GM21723 (cell line): ENCODE data around the gene GPD1.

ENCODE experiments used
- ATAC-seq: cut with Tn5 transposase; IDR thresholded peaks from one replicate; pipeline ENCODE4 v1.9.1; 2021; ENCODE audit warnings: mild to moderate bottlenecking, moderate library complexity; ENCODE audit not compliant: unreplicated experiment

GPD1 gene

DNA sequence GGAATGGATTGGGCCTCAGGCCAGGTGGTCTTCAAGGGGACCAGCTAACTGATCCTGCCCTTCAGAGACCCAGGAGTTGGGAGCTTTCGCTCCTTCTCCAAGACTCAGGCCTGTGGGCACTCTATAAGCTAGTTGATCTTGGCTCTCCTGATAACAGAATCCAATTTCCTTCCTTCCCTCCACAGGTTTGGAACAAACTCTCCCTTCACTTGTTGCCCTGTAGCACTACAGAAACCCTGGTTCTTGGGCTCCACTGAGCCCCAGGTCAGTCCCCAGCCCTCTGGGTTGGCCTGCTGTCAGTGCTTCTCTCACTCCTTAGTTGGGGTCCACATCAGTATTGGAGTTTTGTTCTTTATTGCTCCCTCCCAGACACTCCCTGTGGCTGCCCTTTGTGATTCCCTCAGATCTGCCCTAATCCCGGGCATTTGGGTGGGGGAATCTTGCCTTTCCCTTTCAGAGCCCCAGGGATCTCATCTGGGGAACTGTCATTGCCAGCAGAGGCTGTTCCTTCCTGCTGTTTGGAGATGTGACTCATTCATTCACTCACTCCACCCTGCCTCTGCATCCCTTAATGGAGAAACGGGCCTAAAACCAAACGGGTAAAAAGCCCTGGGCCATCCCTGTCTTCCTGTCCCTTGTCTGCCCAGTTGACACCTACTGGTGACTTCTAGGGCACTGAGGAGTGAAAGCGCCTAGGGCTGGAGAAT is 4.4 kb upstream of the GPD1 start:
- no peak for ATAC-seq

DNA sequence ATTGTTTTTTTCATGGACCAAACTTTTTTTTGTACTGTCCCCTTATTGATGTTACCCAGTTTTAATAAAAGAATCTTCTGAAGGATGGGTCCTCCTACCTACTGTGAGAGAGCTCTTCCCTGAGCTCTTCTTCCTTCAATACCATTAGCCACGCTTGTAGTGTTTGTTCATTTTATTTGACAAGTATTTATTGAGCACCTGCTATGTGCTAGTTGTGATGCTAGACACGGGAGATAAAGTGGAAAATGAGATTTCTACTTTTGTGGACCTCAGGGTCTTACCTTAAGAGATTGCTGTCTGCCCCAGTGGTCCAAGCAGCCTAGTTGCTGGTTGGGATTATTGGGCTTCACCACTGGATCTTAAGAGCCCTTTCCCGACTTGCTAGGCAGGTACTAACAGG is 3.2 kb upstream of the GPD1 start:
- no peak for ATAC-seq

DNA sequence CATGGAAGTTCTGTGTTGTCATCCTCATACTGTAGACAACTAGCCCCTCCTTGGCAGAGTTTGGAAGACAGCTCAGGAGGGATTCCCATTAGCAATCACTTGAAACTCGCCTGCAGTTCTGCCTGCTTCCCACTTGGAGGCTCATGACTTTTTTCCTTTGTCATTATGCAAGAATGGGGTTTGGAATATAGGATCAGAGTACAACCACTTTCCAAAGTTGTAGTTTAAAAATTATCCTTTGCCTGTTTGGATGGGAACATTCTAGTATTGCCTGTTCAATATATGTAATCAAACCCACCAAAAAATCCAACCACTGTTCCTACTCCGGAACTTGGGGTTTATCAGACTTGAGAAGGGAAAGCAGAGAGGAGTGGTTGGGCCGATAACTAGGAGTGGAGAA is 2.1 kb upstream of the GPD1 start:
- ATAC-seq: no peak

DNA sequence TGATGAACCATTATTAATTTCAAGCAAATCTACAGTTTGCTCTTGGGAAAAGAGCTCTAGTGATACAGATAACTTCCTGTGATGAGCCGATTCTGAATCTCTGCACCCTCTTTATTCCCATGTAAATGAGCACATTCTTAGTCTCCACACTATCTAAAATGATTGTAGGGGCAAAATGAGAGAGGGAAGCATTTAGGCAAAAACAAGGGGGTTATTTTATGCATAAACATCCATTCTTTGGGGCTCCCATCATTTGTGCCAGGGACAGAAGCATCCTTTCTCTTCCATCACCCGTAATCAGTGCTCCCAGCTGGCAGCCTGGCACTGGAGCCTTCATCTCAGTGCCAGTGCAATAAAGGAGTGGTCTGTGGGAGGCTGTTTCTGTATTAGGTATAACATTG is 1.7 kb upstream of the GPD1 start:
- no peak for ATAC-seq

DNA sequence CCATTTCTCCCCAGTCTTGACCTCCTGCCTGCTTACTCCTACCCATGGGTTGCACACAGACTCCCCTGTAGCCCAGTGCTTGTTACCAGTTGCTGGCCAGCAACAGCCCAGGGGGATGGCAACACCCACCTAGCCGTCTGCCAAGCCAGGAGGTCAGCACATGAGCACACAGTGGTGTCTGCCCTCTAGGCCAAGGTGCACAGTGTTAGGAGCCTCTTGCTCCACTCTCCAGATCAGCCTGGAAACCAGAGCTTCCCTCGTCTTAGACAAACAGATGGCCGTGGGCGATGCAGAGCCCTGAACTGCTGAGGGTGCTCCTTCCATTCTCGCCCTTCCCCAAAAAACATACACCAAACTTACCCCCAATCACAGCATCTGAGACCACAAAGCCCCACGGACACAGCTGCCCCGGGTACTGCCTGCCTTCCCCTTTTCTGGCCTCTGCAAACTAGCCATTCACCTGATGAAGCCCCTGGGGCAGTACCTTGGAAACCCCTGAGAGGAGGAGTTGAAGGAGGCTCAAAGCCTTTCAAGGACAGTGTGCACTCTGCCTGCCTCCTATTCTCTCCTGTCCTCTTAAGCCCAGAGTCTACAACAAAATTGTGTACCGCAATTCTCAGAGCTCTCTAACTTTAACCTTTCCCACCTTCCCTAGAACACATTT is 1.0 kb upstream of the GPD1 start:
- ATAC-seq: no peak

DNA sequence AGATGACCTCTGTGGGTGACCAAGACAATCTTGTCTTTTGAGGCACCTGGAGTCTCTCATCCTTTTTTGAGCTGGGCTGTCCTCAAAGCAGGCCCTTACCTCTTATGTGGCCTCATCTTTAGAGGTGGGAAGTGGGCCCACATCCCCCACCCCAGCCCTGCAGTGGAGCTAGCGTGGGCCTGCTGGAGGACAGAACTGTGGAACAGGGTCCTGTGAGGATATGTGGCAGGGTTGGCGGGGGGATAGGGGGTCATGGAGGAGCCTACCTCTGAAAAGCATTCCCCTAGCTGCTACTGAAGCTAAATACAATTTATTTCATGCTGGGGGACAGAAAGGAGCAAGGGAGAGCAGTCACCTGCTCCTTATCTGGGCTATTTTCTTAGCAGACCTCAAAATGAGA is 457 bp upstream of the GPD1 start:
- ATAC-seq: no peak

DNA sequence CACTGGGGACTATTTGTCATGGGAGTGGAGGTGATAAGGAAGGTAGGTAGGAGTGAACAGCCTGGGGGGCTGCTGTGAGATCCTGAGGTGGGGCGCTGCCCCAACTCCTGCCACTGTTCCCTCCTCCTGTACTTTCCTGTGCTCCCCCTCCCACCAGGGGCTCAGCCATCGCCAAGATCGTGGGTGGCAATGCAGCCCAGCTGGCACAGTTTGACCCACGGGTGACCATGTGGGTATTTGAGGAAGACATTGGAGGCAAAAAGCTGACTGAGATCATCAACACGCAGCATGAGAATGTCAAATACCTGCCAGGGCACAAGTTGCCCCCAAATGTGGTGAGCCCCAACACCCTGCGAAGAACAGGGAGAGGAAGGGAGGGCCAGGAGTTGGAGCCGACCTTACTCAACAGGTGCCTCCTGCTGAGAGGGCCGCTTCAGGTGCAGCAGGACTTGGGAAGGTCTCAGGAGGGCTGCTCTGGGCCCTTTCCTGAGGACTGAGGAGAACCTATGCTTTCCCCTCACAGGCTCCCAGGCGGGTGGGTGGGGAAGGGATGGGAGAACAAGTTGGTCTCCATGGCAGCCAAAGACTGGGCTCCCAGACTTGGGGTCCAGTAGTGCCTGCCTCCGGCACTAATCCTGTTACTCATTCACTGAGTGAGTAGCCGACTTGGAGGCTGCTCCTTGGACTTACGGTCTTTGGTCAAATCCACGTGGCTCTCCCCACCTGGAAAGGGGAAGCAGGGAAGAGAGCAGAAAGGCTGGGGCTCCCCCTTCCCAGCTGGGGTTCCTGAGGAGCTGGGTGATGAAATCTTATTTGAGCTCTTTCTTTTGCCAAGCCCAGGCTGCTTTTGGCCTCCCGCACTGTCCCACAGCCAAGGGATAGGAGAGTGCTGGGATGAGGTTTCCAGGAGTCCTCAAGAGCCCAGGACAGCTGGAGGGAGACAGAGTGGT is 884 bp downstream of the GPD1 start:
- ATAC-seq: no peak

DNA sequence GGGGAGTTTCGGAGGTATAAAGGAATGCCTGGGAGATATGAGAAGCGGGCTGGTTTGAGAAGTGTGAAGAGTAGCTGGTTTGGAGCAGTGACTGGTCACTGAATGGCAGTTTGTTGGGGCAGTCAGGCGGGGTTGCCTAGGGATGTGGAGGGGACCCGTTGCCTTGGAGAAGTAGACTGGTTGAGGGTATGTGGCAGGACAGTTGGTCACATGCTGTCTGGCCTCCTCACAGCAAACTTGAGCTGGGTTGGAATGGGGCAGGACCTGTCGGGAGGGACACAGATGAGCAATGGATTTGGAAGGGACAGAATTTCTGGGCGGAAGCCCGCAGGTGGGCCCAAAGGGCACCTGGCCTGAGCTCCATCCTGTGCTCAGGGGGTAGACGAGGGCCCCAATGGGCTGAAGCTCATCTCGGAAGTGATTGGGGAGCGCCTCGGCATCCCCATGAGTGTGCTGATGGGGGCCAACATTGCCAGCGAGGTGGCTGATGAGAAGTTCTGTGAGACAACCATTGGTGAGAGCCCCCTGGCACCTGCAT is 2.2 kb downstream of the GPD1 start:
- ATAC-seq: no peak

DNA sequence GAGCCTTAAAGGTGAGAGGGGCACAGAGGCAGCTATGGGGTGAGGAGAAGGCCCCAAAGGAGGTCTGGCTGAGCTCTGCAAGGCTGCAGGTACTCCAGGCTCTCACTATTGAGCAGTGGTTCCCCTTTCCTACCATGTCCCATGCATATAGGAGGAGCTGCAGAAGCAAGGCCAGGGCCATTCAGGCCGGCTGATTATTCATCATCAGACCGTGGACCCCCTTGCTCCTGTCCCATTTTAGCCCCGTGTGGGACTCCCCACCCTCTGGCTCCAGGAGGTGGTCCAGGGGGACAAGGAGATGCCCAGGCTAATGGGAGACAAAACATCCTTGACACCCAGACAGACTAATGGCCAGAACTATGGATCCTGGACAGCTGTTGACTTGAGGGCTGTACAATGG is 3.1 kb downstream of the GPD1 start:
- ATAC-seq: no peak

DNA sequence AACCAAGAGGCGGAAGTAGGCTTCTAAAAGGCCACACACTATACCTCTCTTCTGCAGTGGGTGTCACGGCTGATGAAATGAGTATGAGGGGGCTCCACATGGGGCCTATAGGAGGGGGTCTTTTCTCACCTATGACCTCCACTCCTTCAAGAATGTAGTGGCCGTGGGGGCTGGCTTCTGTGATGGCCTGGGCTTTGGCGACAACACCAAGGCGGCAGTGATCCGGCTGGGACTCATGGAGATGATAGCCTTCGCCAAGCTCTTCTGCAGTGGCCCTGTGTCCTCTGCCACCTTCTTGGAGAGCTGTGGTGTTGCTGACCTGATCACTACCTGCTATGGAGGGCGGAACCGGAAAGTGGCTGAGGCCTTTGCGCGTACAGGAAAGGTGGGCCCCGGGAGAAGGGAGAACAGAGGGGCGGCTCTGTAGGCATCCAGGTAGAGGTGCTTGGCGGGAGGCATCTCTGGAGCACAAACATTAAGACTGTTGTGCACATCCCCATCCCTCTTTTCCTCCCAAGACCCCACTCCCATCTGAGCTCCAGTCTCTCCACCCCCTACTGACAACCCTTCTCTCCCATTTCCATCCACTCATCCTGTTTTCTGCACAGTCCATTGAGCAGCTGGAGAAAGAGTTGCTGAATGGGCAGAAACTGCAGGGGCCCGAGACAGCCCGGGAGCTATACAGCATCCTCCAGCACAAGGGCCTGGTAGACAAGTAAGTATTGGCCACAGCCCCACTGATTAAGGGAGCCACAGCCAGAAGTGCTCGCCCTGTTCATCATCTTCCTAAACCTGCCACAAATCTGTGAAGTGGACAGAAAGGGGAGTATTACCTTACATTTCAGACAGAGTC is 3.8 kb downstream of the GPD1 start:
- ATAC-seq: no peak

DNA sequence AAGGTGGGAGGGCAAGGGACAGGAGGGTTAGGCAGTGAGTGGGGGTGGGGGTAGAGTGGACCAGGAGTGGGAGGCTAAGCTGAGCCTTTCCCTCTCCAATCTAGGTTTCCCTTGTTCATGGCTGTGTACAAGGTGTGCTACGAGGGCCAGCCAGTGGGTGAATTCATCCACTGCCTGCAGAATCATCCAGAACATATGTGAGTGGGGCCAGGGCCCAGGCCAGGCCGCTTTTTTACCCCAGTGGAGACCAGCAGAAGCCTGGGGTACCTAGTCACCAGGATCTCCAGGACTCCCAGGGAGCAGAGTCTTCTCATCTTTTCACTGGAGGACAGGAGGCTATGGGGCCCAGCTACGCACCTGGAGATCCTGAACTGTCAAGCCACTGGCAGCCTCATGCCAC is 5.5 kb downstream of the GPD1 start:
- no peak for ATAC-seq

DNA sequence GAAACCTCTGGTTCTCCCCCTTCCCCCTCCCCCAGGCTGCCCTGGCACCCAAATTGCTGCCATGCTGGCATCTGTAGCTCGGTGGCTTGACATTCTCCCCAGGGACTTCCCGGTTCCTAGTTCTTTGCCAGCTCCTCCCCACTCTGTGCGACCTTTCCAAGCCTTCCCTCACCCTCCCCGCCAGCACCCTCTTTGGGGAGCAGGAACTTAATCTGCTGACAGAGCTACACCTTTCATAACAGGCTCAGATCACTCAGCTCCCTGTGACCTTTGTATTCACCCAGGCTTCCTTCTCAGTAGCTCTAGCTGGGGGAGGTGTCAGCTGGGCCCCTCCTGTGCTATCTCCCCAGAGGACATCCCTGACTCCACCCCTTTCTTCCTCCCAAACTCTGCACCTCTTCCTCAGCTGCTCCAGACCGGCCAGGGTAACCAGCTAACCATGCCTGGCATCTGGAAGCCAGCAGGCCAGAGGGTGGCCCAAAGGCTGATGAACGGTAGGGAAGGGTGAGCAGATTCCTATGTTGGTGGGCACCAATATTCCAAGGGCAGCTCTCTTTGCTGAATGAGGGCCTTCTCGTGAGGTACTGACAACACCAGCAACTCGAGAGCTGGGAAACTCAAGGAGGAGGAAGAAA is 6.4 kb downstream of the GPD1 start:
- peak; percentile 15 for ATAC-seq

DNA sequence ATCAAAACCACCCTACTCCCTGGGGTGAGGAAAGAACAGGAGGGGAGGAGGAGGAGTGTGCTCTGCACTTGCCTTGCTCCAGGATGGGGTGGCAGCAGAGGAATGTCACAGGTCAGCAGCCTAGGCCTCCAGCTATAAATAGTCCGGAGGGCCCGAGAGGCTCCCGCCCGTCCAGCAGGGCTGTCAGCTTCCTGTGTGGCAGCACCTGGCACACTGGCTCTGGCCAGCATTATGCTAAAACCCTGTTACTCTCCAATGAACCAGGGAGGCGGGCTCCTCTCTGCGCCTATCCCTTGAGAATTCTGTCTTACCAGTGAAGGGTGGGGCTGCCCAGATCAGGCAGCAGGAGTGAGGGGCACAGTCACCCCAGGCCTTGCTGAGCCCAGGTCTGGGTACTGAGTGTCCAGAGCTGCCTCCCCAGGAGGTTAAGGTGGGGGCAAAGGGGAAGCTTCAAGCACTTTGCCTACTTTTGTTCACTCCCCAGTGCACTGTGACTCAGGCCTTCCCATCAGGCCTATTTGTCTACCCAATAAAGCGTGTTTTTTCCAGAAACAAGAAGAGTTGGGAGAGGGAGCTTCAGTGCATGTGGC is 7.0 kb downstream of the GPD1 start:
- ATAC-seq: no peak

DNA sequence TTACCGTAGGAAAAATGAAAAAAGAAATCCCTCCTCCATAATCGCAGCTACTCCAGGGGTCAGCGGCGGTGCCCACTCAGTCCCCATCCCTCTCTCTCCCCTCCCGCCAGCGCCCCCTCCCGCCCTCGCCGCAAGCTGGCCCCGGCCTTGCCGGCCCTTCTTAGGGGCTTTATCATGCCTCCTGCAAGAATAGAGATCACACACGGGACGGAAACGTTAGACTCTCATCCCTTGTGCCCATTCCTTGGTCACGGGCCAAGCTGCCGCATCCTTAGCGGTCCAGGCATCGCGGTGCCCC is 7.5 kb downstream of the GPD1 start:
- ATAC-seq: peak; percentile 7

DNA sequence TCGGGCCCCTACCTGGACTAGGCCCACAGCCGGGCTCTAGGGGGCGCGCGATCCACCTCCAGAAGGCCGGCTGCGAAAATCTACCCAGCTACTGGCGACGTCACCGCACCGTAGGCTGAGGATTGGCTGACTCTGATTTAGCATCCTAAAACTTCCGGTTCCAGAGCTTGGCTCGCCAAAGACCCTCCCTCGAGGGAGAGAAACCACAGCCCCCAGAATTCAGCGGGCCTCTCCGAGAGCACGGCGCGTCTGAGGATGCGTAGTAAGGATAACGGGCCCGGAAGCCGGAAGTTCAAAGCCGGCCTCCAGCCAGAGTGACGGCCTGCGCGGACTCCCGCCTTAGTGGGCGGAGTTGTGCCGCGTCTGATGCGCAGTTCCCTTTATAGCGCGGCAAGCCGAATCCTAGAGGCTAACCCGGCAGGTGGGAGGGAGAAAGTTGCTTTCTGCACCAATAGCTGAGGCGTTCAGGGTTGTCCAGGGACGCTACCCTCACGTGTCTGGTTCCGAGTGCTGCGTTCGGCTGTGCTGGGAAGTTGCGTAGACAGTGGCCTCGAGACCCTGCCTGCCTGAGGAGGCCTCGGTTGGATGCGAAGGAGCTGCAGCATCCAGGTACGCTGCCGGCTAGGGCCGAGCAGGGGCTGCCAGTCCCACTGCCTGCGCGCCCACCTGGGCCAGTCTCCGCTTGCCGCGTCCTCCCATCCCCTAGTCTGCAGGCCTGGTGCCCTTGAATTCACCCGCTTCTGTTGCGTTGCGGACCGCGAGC is 8.1 kb downstream of the GPD1 start, which contains the start of gene COX14:
COX14 (plus strand) TSS at position 544 of the 763 bp plus-strand sequence. CDS start 7,808 bp downstream, outside the sequence.
- peak; percentile 72 for ATAC-seq

DNA sequence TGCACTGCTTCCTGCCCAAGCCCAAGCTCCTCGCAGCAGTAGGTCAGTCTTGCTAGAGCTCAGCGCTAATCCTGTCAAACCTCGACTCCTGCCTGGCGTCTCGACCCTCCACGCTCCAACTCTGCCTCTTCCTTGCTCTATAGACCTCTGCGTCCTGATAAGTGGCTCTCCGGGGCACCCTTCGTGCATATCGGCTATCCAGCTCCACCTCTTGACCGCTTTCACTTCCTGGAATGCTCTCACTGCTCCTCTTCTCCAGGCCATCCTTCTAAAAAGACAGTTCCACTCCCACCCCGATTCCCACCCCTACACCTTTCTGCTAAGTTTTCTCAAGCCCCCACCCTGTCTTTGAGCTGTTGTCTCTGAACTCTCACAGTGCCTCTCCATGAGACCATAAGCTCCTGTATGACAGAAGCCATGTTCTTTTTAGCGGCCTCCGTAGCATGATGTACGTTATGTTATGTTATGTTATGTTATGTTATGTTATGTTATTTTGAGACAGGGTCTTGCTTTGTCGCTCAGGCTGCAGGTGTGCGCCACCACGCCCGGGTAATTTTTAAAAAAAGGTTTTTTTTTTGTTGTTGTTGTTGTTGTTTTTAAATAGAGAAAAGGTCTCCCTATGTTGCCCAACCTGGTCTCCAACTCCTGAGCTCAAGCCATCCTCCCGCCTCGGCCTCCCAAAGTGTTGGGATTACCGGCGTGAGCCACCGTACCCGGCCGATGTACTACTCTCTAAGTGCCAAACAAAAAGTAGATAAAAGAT is 8.8 kb downstream of the GPD1 start:
- ATAC-seq: no peak

DNA sequence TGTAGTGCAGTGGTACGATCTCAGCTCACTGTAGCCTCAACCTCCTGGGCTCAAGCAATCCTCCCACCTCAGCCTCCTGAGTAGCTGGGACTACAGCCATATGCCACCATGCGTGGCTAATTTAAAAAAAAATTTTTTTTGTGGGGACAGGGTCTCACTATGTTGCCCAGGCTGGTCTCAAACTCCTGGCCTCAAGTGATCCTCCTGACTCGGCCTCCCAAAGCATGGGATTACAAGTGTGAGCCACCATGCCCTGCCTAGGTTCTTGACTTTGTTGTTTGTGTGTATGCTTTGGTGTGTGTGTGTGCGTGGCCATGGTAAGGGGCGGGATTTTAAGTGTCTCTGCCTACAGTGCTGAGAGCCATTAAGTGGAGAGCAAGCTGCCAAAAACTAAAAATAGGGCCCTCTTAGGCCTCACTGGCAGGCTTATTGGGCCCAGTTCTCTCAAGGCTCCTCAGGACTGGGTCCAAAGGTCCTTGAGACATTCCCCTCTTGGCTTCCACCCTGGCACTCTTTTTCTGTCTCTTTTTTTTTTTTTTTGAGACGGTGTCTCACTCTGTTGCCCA is 13.3 kb downstream of the GPD1 start:
- ATAC-seq: no peak

DNA sequence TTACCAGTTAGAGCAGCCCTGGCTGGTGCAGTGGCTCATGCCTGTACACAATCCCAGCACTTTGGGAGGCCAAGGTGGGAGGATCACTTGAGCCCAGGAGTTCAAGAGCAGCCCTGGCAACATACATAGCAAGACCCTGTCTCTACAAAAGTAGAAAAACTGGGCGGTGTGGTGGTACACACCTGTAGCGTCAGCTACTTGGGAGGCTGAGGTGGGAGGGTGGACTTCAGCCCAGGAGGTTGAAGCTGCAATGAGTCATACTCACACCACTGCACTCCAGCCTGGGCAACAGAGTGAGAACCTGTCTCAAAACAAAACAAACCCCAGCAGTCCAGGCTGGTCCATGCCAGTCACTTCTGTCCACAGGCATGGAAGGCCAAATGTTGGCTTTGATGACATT is 15.6 kb downstream of the GPD1 start:
- no peak for ATAC-seq
